IMR-90 (cell line): Measurements from ENCODE around the gene TMEM245. TPM values are rescaled to one million over a fixed set of nuclear protein-coding genes. Genes with fewer than 3 reads are reported as not detected.

ENCODE experiments used
- ATAC-seq: fragments of 200-7000 bp; cut with Tn5 transposase; 2 replicates; pipeline ENCODE4 v1.9.1; 2020; ENCODE audit warnings: low read depth, mild to moderate bottlenecking, moderate library complexity
- BruUV-seq: library from RNA; stranded (reverse); fragments of 400-500 nt; replicated peaks from 2 replicates; lab custom pipeline; 2021; lab: Mats Ljungman, UMichigan
- CTCF ChIA-PET: fragments of 300-600 bp; formaldehyde crosslinking; extraction: SDS; loops from one replicate; lab custom pipeline; 2021; ENCODE audit warnings: antibody characterized with exemption; lab: Yijun Ruan, JAX
- POLR2A ChIA-PET: fragments of 300-600 bp; sonication (Branson Sonifier 250); formaldehyde crosslinking; loops from one replicate; lab custom pipeline; 2022; ENCODE audit warnings: antibody characterized with exemption; ENCODE audit not compliant: unreplicated experiment; lab: Charles Lee
- DNase-seq: peaks from one replicate; pipeline ENCODE4 v3.0.0; 2013
- H2AFZ ChIP-seq: replicated peaks from 2 replicates; pipeline ENCODE3; 2013; ENCODE audit warnings: low read length, mild to moderate bottlenecking; ENCODE audit not compliant: poor library complexity
- H2AK5ac ChIP-seq: 2 replicates; pipeline ENCODE4 v1.6.1; 2013; ENCODE audit warnings: low read depth, low read length, inconsistent platforms
- H2AK9ac ChIP-seq: replicated peaks from 2 replicates; pipeline ENCODE3; 2013; ENCODE audit warnings: mild to moderate bottlenecking, low read depth, low read length, moderate library complexity; ENCODE audit not compliant: poor library complexity
- H2BK120ac ChIP-seq: 2 replicates; pipeline ENCODE4 v1.6.1; 2013; ENCODE audit warnings: low read depth, low read length, inconsistent platforms
- H2BK15ac ChIP-seq: 3 replicates; pipeline ENCODE4 v1.6.1; 2013; ENCODE audit warnings: low read depth, low read length, inconsistent platforms
- H2BK20ac ChIP-seq: 2 replicates; pipeline ENCODE4 v1.6.1; 2013; ENCODE audit warnings: low read depth, mild to moderate bottlenecking, inconsistent platforms, low read length, moderate library complexity
- H2BK5ac ChIP-seq: 2 replicates; pipeline ENCODE4 v1.6.1; 2013; ENCODE audit warnings: mild to moderate bottlenecking, low read depth, low read length, inconsistent platforms; ENCODE audit not compliant: poor library complexity, severe bottlenecking
- H3K14ac ChIP-seq: replicated peaks from 2 replicates; pipeline ENCODE4 v1.6.1; 2013; ENCODE audit warnings: low read depth, low read length, inconsistent platforms
- H3K18ac ChIP-seq: 2 replicates; pipeline ENCODE4 v1.6.1; 2013; ENCODE audit warnings: low read depth, low read length, control low read depth
- H3K23ac ChIP-seq: 2 replicates; pipeline ENCODE4 v1.6.1; 2013; ENCODE audit warnings: low read depth, low read length, inconsistent platforms
- H3K27ac ChIP-seq: 2 replicates; pipeline ENCODE4 v1.5.1; 2013; ENCODE audit warnings: mild to moderate bottlenecking, control low read depth, low read length; ENCODE audit not compliant: insufficient read depth
- H3K27me3 ChIP-seq: 2 replicates; pipeline ENCODE4 v1.6.1; 2013; ENCODE audit warnings: low read length; ENCODE audit not compliant: control insufficient read depth, insufficient read depth
- H3K36me3 ChIP-seq: 2 replicates; pipeline ENCODE4 v1.6.1; 2013; ENCODE audit warnings: low read length, mixed read lengths; ENCODE audit not compliant: control insufficient read depth, insufficient read depth
- H3K4ac ChIP-seq: 2 replicates; pipeline ENCODE4 v1.6.1; 2013; ENCODE audit warnings: low read depth, low read length, inconsistent platforms
- H3K4me1 ChIP-seq: 2 replicates; pipeline ENCODE4 v1.6.1; 2013; ENCODE audit warnings: low read length, mixed read lengths; ENCODE audit not compliant: control insufficient read depth, insufficient read depth
- H3K4me2 ChIP-seq: 2 replicates; pipeline ENCODE4 v1.6.1; 2013; ENCODE audit warnings: low read depth, mild to moderate bottlenecking, control low read depth, low read length, moderate library complexity
- H3K4me3 ChIP-seq: 2 replicates; pipeline ENCODE4 v1.5.1; 2013; ENCODE audit warnings: low read depth, mild to moderate bottlenecking, control low read depth, low read length, moderate library complexity; ENCODE audit not compliant: insufficient read depth
- H3K56ac ChIP-seq: 2 replicates; pipeline ENCODE4 v1.6.1; 2013; ENCODE audit warnings: low read length, inconsistent platforms; ENCODE audit not compliant: insufficient read depth; ENCODE audit errors: extremely low read depth
- H3K79me1 ChIP-seq, 2 experiments: 2 replicates each; pipeline ENCODE4 v1.6.1; 2013; ENCODE audit warnings: low read length in 2 of 2, inconsistent platforms in 1 of 2, low read depth in 1 of 2
- H3K9ac ChIP-seq: 2 replicates; pipeline ENCODE4 v1.6.1; 2013; ENCODE audit warnings: low read depth, low read length, control low read depth
- H3K9me1 ChIP-seq: 2 replicates; pipeline ENCODE4 v1.6.1; 2013; ENCODE audit warnings: low read length, inconsistent platforms; ENCODE audit not compliant: insufficient read depth
- H3K9me3 ChIP-seq: 2 replicates; pipeline ENCODE4 v1.6.1; 2013; ENCODE audit warnings: low read length; ENCODE audit not compliant: control insufficient read depth, insufficient read depth
- H4K20me1 ChIP-seq: 2 replicates; pipeline ENCODE4 v1.6.1; 2013; ENCODE audit warnings: low read length, inconsistent platforms; ENCODE audit not compliant: insufficient read depth
- H4K5ac ChIP-seq: 2 replicates; pipeline ENCODE4 v1.6.1; 2013; ENCODE audit warnings: mild to moderate bottlenecking, low read depth, low read length, control low read depth
- H4K8ac ChIP-seq, 2 experiments: 2 replicates each; pipeline ENCODE4 v1.6.1; 2013; ENCODE audit warnings: low read depth in 2 of 2, low read length in 2 of 2, control low read depth in 1 of 2, inconsistent platforms in 1 of 2
- H4K91ac ChIP-seq: 2 replicates; pipeline ENCODE4 v1.6.1; 2013; ENCODE audit warnings: low read depth, low read length, inconsistent platforms; ENCODE audit not compliant: insufficient read depth
- BHLHE40 ChIP-seq: fragments of 150-350 bp; IDR thresholded peaks from 2 replicates; pipeline ENCODE4 v1.6.1; 2016; ENCODE audit warnings: mild to moderate bottlenecking, low read depth, low read length
- CEBPB ChIP-seq: IDR thresholded peaks from 2 replicates; pipeline ENCODE4 v1.6.1; 2012; ENCODE audit warnings: low read depth, low read length, improper control_type of control experiment
- CHD1 ChIP-seq: IDR thresholded peaks from 2 replicates; pipeline ENCODE4 v1.6.1; 2012; ENCODE audit warnings: low read depth, low read length, improper control_type of control experiment
- FOS ChIP-seq: fragments of 150-350 bp; IDR thresholded peaks from 2 replicates; pipeline ENCODE4 v1.6.1; 2016; ENCODE audit warnings: low read depth, low read length
- MAFK ChIP-seq: IDR thresholded peaks from 2 replicates; pipeline ENCODE4 v1.6.1; 2012; ENCODE audit warnings: low read depth, low read length, improper control_type of control experiment
- MAZ ChIP-seq: IDR thresholded peaks from 2 replicates; pipeline ENCODE4 v1.6.1; 2012; ENCODE audit warnings: low read depth, mild to moderate bottlenecking, low read length, improper control_type of control experiment, moderate library complexity, borderline replicate concordance
- MXI1 ChIP-seq: IDR thresholded peaks from 2 replicates; pipeline ENCODE4 v1.6.1; 2012; ENCODE audit warnings: low read depth, mild to moderate bottlenecking, low read length, moderate library complexity, borderline replicate concordance
- NFE2L2 ChIP-seq: fragments of 150-350 bp; IDR thresholded peaks from 2 replicates; pipeline ENCODE4 v1.6.1; 2016; ENCODE audit warnings: low read depth, mild to moderate bottlenecking, low read length
- RAD21 ChIP-seq: IDR thresholded peaks from 2 replicates; pipeline ENCODE4 v1.6.1; 2012; ENCODE audit warnings: low read length, improper control_type of control experiment
- RCOR1 ChIP-seq: IDR thresholded peaks from 2 replicates; pipeline ENCODE4 v1.6.1; 2012; ENCODE audit warnings: mild to moderate bottlenecking, low read length, improper control_type of control experiment; ENCODE audit not compliant: insufficient replicate concordance
- RFX5 ChIP-seq: IDR thresholded peaks from 2 replicates; pipeline ENCODE4 v1.8.0; 2012; ENCODE audit warnings: low read depth, mild to moderate bottlenecking, low read length, moderate library complexity
- SMC3 ChIP-seq: fragments of 150-350 bp; IDR thresholded peaks from 2 replicates; pipeline ENCODE4 v1.6.1; 2016; ENCODE audit warnings: low read depth, mild to moderate bottlenecking, antibody characterized with exemption, low read length, moderate library complexity
- USF2 ChIP-seq: fragments of 150-350 bp; IDR thresholded peaks from 2 replicates; pipeline ENCODE4 v1.6.1; 2017; ENCODE audit warnings: mild to moderate bottlenecking, antibody characterized with exemption, low read length, low read depth
- WGBS, 2 experiments: methylation state at CpG; one replicate each; pipeline versions ENCODE4 v1.1.5 to v1.1.7; 2013; ENCODE audit warnings: missing lambda C conversion rate in 2 of 2; ENCODE audit not compliant: insufficient read length in 1 of 2; ENCODE audit errors: extremely low coverage in 2 of 2; 5-methylcytosine and 5-hydroxymethylcytosine counted together
- dilution Hi-C: fragments of 300-500 bp; cut with HindIII; formaldehyde crosslinking; loops from one replicate; pipeline ENCODE4 v1.14.3; 2018; ENCODE audit warnings: low sequenced_read_pairs; ENCODE audit not compliant: unreplicated experiment
- in situ Hi-C: fragments of 300-500 bp; cut with MboI; formaldehyde crosslinking; loops from 3 replicates; pipeline ENCODE4 v1.14.3; 2019; ENCODE audit warnings: low sequenced_read_pairs, inconsistent platforms, mixed read lengths
- intact Hi-C: fragments of 100-400 bp; cut with micrococcal nuclease; formaldehyde crosslinking; loops from 2 replicates; pipeline ENCODE4 v1.10.0; 2022
- polyA plus RNA-seq, 3 experiments: library from polyadenylated mRNA; depleted of rRNA; stranded (reverse); fragments of >200 nt; gene quantifications; 2 replicates each; pipeline ENCODE4 v1.2.3, GENCODE V29; 2012; ENCODE audit warnings: low replicate concordance in 1 of 3
- total RNA-seq: library from RNA; depleted of rRNA; stranded (reverse); fragments of >200 nt; gene quantifications from 2 replicates; pipeline ENCODE4 v1.2.3, GENCODE V29; 2012
- TF ChIP-seq, protein P1 (sequence below): fragments of 150-350 bp; IDR thresholded peaks from 2 replicates; pipeline ENCODE4 v1.6.1; 2016; ENCODE audit warnings: low read depth, mild to moderate bottlenecking, low read length, moderate library complexity, borderline replicate concordance
- TF ChIP-seq, protein P2 (sequence below): conservative IDR thresholded peaks from 2 replicates; pipeline ENCODE4 v1.5.1; 2012; ENCODE audit warnings: mild to moderate bottlenecking, low read depth, low read length, improper control_type of control experiment

TMEM245 gene
- total and polyA plus RNA-seq, 2 of the 4 experiments (the other 2 are of a cell fraction) = 24.8 to 57.9 TPM

- POLR2A ChIA-PET = no interaction called here
These were observed 80.2 kb downstream of the TMEM245 start for GRCh38 chr9:109039539-109039938.

More at GRCh38 chr9:109039539-109039938, 80.2 kb downstream of the TMEM245 start:
- Histone ChIP-seq H2AFZ (no peak overlapping the region), H3K4me1 (peaks cover 14% of the 10 kb centered on the region), H2BK15ac (no peak overlapping the region), H3K79me1 (peaks cover 25 to 28% of the 10 kb centered on the region in 2 experiments; a peak in 3 of 4 replicates), H4K20me1 (peaks cover 3% of the 10 kb centered on the region; the same call in 1 of the 2 replicates), H3K27me3 (no peaks in the 10 kb centered on the region), H2BK120ac (no peak overlapping the region), H2BK5ac (no peak overlapping the region), H3K27ac (no peak overlapping the region), H3K9me3 (peaks cover 3% of the 10 kb centered on the region; the same call in 1 of the 2 replicates), H3K4me2 (no peak overlapping the region), H2AK5ac (no peak overlapping the region), H2BK20ac (no peak overlapping the region), H3K18ac (no peak overlapping the region), H2AK9ac (no peak overlapping the region), H4K91ac (no peak overlapping the region), H3K4me3 (no peak overlapping the region), H3K14ac (no peak overlapping the region), H4K8ac (no peak overlapping the region), H3K56ac (no peak overlapping the region), H3K9me1 (peaks cover 7% of the 10 kb centered on the region; the same call in 1 of the 2 replicates), H3K9ac (no peak overlapping the region), H3K4ac (no peak overlapping the region), H3K23ac (no peak overlapping the region), H3K36me3 (peaks cover 15% of the 10 kb centered on the region), H4K5ac (no peak overlapping the region)
- intact Hi-C loops (no loop called here), dilution Hi-C loops (no loop called here), in situ Hi-C loops (no loop called here)
- no TSS peak for BruUV-seq
- no peak for TF ChIP-seq SMC3
- TF ChIP-seq NFE2L2 = no peak
- TF ChIP-seq RCOR1 = no peak
- TF ChIP-seq USF2 = no peak
- no peak for TF ChIP-seq MAFK
- no peak for TF ChIP-seq MAZ
- no peak for TF ChIP-seq CHD1
- TF ChIP-seq RAD21 = no peak
- no peak for TF ChIP-seq BHLHE40
- TF ChIP-seq RFX5 = no peak
- TF ChIP-seq CEBPB = no peak
- TF ChIP-seq, protein P1, sequence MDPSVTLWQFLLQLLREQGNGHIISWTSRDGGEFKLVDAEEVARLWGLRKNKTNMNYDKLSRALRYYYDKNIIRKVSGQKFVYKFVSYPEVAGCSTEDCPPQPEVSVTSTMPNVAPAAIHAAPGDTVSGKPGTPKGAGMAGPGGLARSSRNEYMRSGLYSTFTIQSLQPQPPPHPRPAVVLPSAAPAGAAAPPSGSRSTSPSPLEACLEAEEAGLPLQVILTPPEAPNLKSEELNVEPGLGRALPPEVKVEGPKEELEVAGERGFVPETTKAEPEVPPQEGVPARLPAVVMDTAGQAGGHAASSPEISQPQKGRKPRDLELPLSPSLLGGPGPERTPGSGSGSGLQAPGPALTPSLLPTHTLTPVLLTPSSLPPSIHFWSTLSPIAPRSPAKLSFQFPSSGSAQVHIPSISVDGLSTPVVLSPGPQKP = no peak
- no peak for TF ChIP-seq MXI1
- TF ChIP-seq, protein P2, sequence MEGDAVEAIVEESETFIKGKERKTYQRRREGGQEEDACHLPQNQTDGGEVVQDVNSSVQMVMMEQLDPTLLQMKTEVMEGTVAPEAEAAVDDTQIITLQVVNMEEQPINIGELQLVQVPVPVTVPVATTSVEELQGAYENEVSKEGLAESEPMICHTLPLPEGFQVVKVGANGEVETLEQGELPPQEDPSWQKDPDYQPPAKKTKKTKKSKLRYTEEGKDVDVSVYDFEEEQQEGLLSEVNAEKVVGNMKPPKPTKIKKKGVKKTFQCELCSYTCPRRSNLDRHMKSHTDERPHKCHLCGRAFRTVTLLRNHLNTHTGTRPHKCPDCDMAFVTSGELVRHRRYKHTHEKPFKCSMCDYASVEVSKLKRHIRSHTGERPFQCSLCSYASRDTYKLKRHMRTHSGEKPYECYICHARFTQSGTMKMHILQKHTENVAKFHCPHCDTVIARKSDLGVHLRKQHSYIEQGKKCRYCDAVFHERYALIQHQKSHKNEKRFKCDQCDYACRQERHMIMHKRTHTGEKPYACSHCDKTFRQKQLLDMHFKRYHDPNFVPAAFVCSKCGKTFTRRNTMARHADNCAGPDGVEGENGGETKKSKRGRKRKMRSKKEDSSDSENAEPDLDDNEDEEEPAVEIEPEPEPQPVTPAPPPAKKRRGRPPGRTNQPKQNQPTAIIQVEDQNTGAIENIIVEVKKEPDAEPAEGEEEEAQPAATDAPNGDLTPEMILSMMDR = no peak
- TF ChIP-seq FOS = no peak
- no peak for ATAC-seq
- CTCF ChIA-PET = no interaction called here
- DNase-seq = no peak
- WGBS, 2 experiments = no CpG with 5 or more reads among the region's 4 CpGs
